DND-41 (cell line): ENCODE measurements around the gene PLS3.

Experiments
- EZH2 ChIP-seq: IDR thresholded peaks from 3 replicates; pipeline ENCODE4 v1.6.1; 2012; ENCODE audit warnings: borderline replicate concordance, low read depth, mild to moderate bottlenecking, moderate library complexity, low read length, inconsistent platforms; ENCODE audit not compliant: severe bottlenecking
- TF ChIP-seq, protein P1 (sequence below): IDR thresholded peaks from 2 replicates; pipeline ENCODE4 v1.5.1; 2012; ENCODE audit warnings: borderline replicate concordance, low read length, moderate library complexity, mild to moderate bottlenecking; ENCODE audit not compliant: poor library complexity, severe bottlenecking; ENCODE audit errors: extremely low read depth

DNA sequence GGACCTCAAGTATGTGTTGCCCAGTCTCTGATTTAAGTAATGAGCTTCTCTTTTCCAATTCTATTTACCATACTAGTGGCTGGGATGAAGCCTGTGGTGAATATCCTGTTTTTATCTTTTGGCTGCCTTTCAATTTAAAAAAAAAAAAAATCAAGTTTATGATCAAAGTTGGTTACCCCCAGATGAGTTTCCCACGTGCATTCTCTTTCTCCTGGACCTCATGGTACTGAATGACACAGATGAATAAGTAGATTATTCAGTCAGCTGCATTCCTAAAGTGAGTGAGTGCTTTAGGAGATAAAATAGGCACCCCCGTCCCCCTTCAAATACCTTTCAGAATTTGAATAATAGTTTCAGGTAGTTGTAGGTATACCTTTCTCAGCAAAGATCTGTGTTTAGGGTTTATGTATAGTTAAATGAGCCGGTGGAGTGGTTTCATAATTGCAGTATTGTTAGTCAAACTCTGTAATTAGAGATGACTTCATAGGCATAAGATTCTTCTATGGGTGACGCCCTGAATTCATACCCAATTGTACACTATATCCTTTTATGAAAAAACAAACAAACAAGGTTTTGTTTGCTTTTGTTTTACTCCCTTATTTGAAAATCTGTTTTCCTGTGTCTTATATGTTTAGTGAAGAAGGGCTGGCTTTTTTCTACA lies 41.9 kb downstream of the PLS3 start:
- TF ChIP-seq, protein P1, sequence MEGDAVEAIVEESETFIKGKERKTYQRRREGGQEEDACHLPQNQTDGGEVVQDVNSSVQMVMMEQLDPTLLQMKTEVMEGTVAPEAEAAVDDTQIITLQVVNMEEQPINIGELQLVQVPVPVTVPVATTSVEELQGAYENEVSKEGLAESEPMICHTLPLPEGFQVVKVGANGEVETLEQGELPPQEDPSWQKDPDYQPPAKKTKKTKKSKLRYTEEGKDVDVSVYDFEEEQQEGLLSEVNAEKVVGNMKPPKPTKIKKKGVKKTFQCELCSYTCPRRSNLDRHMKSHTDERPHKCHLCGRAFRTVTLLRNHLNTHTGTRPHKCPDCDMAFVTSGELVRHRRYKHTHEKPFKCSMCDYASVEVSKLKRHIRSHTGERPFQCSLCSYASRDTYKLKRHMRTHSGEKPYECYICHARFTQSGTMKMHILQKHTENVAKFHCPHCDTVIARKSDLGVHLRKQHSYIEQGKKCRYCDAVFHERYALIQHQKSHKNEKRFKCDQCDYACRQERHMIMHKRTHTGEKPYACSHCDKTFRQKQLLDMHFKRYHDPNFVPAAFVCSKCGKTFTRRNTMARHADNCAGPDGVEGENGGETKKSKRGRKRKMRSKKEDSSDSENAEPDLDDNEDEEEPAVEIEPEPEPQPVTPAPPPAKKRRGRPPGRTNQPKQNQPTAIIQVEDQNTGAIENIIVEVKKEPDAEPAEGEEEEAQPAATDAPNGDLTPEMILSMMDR, result no peak
- no peak for TF ChIP-seq EZH2
